SJSA1 (cell line): ENCODE measurements around the gene SUPT3H. TPM values are rescaled to one million over a fixed set of nuclear protein-coding genes. Genes with fewer than 3 reads are reported as not detected.

Source experiments
- DNase-seq, 2 experiments: peaks; one replicate each; pipeline ENCODE4 v3.0.0-alpha.2; 2015 to 2020; ENCODE audit warnings: low spot score in 2 of 2, low read depth in 1 of 2
- H3K27ac ChIP-seq: fragments of 250-450 bp; sonication (Bioruptor Pico); 2 replicates; pipeline ENCODE4 v1.5.1; 2020; ENCODE audit warnings: mild to moderate bottlenecking, moderate library complexity
- H3K27me3 ChIP-seq: fragments of 250-450 bp; sonication (Bioruptor Pico); replicated peaks from 2 replicates; pipeline ENCODE4 v1.5.1; 2020; ENCODE audit warnings: mild to moderate bottlenecking, moderate library complexity
- H3K36me3 ChIP-seq: fragments of 250-450 bp; sonication (Bioruptor Pico); 2 replicates; pipeline ENCODE4 v1.5.1; 2020; ENCODE audit warnings: mild to moderate bottlenecking
- H3K4me1 ChIP-seq: fragments of 250-450 bp; sonication (Bioruptor Pico); replicated peaks from 2 replicates; pipeline ENCODE4 v1.6.1; 2021; ENCODE audit warnings: mild to moderate bottlenecking
- H3K4me3 ChIP-seq: fragments of 250-450 bp; sonication (Bioruptor Pico); 2 replicates; pipeline ENCODE4 v1.5.1; 2020; ENCODE audit warnings: mild to moderate bottlenecking
- H3K9me3 ChIP-seq: fragments of 250-450 bp; sonication (Bioruptor Pico); replicated peaks from 2 replicates; pipeline ENCODE4 v1.5.1; 2020; ENCODE audit warnings: mild to moderate bottlenecking
- total RNA-seq: library from RNA; depleted of rRNA; stranded (reverse); fragments of >200 nt; shearing (Covaris generic); gene quantifications from 2 replicates; pipeline ENCODE4 v1.2.3, GENCODE V29; 2014

The SUPT3H gene
- total RNA-seq, 1 experiment from 2014 or later: 6.7 TPM

DNA sequence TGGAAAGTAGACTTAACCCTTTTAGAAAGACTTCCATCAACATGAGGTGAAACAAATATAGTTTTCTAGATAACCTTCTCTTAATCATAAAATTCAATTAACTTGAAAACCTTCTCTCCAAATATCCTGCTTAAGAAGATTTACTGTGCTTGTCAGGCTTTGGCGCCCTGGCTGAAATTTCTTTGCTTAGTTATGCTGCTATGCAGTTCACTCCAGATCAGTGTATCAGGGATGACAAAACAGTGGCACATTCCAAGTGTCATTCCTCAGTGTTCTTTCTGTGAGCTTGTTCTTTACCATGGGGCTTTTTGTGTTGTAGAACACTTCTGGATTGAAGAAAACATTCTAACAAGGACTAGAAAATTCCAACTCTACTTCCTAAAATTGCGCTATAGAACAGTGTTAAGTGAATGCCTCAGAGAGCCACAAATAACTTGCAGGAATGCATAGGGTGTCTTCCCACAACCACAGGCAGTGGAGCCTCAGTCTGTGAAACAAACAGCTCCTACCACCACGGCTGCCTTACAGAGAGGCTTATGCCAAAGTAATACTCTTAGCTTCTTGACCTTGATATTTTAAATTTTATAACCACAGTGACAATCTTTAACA is 546.6 kb downstream of the SUPT3H start:
- Histone ChIP-seq H3K27me3 (no peaks in the 10 kb centered on the region), H3K36me3 (no peaks in the 10 kb centered on the region), H3K4me1 (peaks cover 14% of the 10 kb centered on the region), H3K9me3 (no peaks in the 10 kb centered on the region), H3K4me3 (no peak overlapping the region), H3K27ac (no peak overlapping the region)
- DNase-seq: peak; percentile 47 to 52

DNA sequence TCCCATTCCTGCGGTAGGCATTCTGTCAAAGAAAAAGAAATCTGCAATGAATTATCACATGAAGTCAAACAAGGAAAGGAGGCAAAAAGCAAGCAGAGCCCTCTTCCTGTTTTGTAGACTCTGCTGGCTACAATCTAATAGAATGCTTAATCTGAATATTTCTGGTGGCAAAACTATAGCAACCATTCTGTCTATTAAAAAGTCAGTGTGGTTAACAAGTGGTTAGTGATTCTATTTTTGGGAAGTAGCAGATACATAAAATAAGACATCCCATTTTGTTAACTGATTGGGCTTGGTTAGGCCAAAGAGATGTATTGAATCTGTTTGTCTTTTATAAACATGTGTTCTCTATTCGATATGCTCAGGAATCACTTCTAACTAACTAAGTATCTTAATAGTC is 547.9 kb downstream of the SUPT3H start:
- no peaks in the 10 kb centered on the region for H3K27me3 ChIP-seq
- DNase-seq: no peak
- no peak overlapping the region for H3K27ac ChIP-seq
- H3K4me1 ChIP-seq: peaks cover 14% of the 10 kb centered on the region
- H3K36me3 ChIP-seq: no peaks in the 10 kb centered on the region
- H3K9me3 ChIP-seq: no peaks in the 10 kb centered on the region
- H3K4me3 ChIP-seq: no peak overlapping the region

GRCh38 chr6:44828780-44829179 is 549.0 kb downstream of the SUPT3H start:
- H3K27me3 ChIP-seq: no peaks in the 10 kb centered on the region
- no peak overlapping the region for H3K27ac ChIP-seq
- no peak overlapping the region for H3K4me3 ChIP-seq
- H3K9me3 ChIP-seq: no peaks in the 10 kb centered on the region
- peaks cover 14% of the 10 kb centered on the region for H3K4me1 ChIP-seq
- no peaks in the 10 kb centered on the region for H3K36me3 ChIP-seq
- DNase-seq: no peak

GRCh38 chr6:44826025-44826676 is 551.6 kb downstream of the SUPT3H start:
- DNase-seq: no peak

GRCh38 chr6:44825273-44825672 is 552.5 kb downstream of the SUPT3H start:
- no peaks in the 10 kb centered on the region for H3K9me3 ChIP-seq
- no peak overlapping the region for H3K4me3 ChIP-seq
- no peaks in the 10 kb centered on the region for H3K4me1 ChIP-seq
- no peak overlapping the region for H3K27ac ChIP-seq
- no peaks in the 10 kb centered on the region for H3K36me3 ChIP-seq
- H3K27me3 ChIP-seq: no peaks in the 10 kb centered on the region
- DNase-seq: no peak

More at GRCh38 chr6:44826025-44826676, 551.6 kb downstream of the SUPT3H start:
- no peaks in the 10 kb centered on the region for H3K9me3 ChIP-seq
- peaks cover 3% of the 10 kb centered on the region for H3K4me1 ChIP-seq
- no peak overlapping the region for H3K27ac ChIP-seq
- H3K27me3 ChIP-seq: no peaks in the 10 kb centered on the region
- H3K36me3 ChIP-seq: no peaks in the 10 kb centered on the region
- H3K4me3 ChIP-seq: no peak overlapping the region

DNA sequence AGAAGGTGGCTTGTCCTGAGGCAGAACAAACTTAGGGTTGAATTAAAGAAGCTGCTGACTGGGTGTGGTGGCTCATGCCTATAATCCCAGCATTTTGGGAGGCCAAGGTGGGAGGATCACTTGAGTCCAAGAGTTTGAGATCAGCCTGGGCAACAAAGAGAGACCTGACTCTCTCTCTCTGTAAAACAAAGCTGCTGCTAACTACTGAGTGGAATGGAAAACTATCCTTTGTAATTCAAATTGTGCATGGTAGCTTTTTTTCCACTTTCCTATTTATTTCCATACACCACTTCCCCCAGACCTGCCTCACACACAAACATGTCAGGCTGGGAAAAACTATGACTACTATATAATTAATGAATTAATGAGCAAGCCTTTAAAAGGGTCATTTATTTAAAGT is 553.2 kb downstream of the SUPT3H start:
- no peaks in the 10 kb centered on the region for H3K27me3 ChIP-seq
- no peaks in the 10 kb centered on the region for H3K9me3 ChIP-seq
- no peak for DNase-seq
- no peaks in the 10 kb centered on the region for H3K4me1 ChIP-seq
- H3K36me3 ChIP-seq: no peaks in the 10 kb centered on the region
- no peak overlapping the region for H3K4me3 ChIP-seq
- H3K27ac ChIP-seq: no peak overlapping the region

DNA sequence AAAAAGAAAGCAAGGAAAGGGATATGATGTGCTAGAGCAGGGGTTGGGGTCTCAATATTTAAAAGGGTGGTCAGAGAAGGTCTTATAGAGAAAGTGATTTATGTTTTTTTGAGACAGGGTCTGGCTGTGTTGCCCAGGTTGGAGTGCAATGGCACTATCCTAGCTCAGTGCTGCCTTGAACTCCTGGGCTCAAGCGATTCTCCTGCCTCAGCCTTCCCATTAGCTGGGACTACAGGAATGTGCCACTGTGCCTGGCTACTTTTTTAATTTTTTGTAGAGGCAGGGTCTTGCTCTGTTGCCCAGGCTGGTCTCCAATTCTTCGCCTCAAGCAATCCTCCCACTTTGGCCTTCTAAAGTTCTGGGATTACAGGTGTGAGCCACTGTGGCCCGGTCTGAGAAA is 557.0 kb downstream of the SUPT3H start:
- DNase-seq: no peak
- Histone ChIP-seq H3K27me3 (no peaks in the 10 kb centered on the region), H3K4me3 (no peak overlapping the region), H3K9me3 (no peaks in the 10 kb centered on the region), H3K36me3 (no peaks in the 10 kb centered on the region), H3K4me1 (no peaks in the 10 kb centered on the region), H3K27ac (no peak overlapping the region)

DNA sequence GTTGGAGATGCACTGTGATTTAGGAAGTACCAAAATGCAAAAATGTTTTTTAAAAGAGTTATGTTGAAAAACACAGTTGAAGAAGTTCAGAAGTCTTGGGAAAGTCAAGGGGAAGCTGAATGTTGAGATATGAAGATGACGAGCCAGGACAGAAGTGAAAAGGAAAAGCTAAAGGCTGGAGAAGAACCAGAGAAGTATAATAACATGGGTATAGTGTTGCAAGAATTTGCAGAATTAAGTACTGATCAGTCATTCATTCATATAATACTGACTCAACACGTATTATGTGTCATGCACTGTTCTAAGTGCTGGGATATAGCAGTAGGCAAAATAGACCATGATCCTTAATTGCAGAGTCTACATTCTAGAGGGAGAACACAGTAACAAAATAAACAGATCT is 557.4 kb downstream of the SUPT3H start:
- Histone ChIP-seq H3K9me3 (no peaks in the 10 kb centered on the region), H3K27ac (no peak overlapping the region), H3K36me3 (no peaks in the 10 kb centered on the region), H3K4me3 (no peak overlapping the region), H3K4me1 (no peaks in the 10 kb centered on the region), H3K27me3 (no peaks in the 10 kb centered on the region)
- DNase-seq: no peak

- no peak for DNase-seq
- Histone ChIP-seq H3K27ac (no peak overlapping the region), H3K27me3 (no peaks in the 10 kb centered on the region), H3K9me3 (no peaks in the 10 kb centered on the region; the same call in 1 of the 2 replicates), H3K4me3 (no peak overlapping the region), H3K36me3 (no peaks in the 10 kb centered on the region), H3K4me1 (no peaks in the 10 kb centered on the region)
These were observed 566.3 kb downstream of the SUPT3H start for GRCh38 chr6:44811456-44811855.

GRCh38 chr6:44809258-44809657 is 568.5 kb downstream of the SUPT3H start:
- H3K27me3 ChIP-seq: no peaks in the 10 kb centered on the region
- H3K4me3 ChIP-seq: no peak overlapping the region
- no peak for DNase-seq
- no peaks in the 10 kb centered on the region for H3K36me3 ChIP-seq
- H3K27ac ChIP-seq: no peak overlapping the region
- H3K9me3 ChIP-seq: no peaks in the 10 kb centered on the region; the same call in 1 of the 2 replicates
- H3K4me1 ChIP-seq: no peaks in the 10 kb centered on the region

GRCh38 chr6:44808148-44808547 is 569.6 kb downstream of the SUPT3H start:
- Histone ChIP-seq H3K4me1 (no peaks in the 10 kb centered on the region), H3K4me3 (no peak overlapping the region), H3K36me3 (no peaks in the 10 kb centered on the region), H3K9me3 (no peaks in the 10 kb centered on the region; the same call in 1 of the 2 replicates), H3K27me3 (no peaks in the 10 kb centered on the region), H3K27ac (no peak overlapping the region)
- DNase-seq: no peak

- Histone ChIP-seq H3K36me3 (no peaks in the 10 kb centered on the region), H3K4me3 (no peak overlapping the region), H3K27ac (no peak overlapping the region), H3K4me1 (no peaks in the 10 kb centered on the region), H3K27me3 (no peaks in the 10 kb centered on the region), H3K9me3 (no peaks in the 10 kb centered on the region; the same call in 1 of the 2 replicates)
- DNase-seq: no peak
These were observed 571.1 kb downstream of the SUPT3H start for GRCh38 chr6:44806656-44807055.

- no peak overlapping the region for H3K27ac ChIP-seq
- H3K9me3 ChIP-seq: no peaks in the 10 kb centered on the region; the same call in 1 of the 2 replicates
- H3K27me3 ChIP-seq: no peaks in the 10 kb centered on the region
- H3K4me1 ChIP-seq: 0 out of 2 replicates have a peak, but pooled peaks cover 4% of the 10 kb centered on the region
- no peak overlapping the region for H3K4me3 ChIP-seq
- H3K36me3 ChIP-seq: no peaks in the 10 kb centered on the region
- no peak for DNase-seq
These were observed 572.4 kb downstream of the SUPT3H start for GRCh38 chr6:44805238-44805846.

DNA sequence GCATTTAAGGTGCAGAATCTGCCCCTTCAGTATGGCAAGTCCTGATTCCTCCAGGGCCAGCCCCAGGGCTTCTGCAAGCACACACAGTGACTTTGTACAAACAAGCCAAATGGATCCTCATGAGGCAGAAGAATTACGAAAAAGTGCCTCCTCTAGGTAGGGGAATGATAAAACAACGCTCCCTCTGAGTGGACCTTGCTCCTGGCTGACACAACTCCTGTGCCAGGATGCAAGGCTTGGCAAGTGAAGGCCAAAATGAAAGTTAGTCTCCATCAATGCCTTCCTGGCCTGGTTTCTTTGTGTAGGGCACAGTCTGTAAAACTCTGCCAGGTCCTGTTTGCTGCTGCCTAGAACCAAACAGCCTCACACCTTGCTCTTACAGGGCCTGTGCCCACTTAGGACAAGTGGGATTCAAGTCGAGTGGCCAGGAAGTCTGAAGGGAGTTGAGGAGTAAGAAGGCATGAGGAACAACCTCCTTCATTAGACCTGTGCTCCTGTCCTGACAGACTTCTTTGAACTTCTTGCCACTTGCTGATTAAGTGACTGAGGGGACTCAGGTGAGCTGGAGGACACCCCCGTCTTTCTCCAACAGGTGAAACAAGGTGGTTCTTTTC is 573.1 kb downstream of the SUPT3H start:
- Histone ChIP-seq H3K9me3 (no peaks in the 10 kb centered on the region; the same call in 1 of the 2 replicates), H3K27me3 (no peaks in the 10 kb centered on the region), H3K4me1 (peaks cover 11% of the 10 kb centered on the region; the same call in 1 of the 2 replicates), H3K27ac (no peak overlapping the region), H3K36me3 (no peaks in the 10 kb centered on the region), H3K4me3 (no peak overlapping the region)
- no peak for DNase-seq
